GM12891 (cell line): Measurements from ENCODE around the gene SAYSD1.

Experiments
- PAX5 ChIP-seq: IDR thresholded peaks from 2 replicates; pipeline ENCODE4 v1.6.1; 2011; ENCODE audit warnings: low read length, moderate library complexity, mild to moderate bottlenecking; ENCODE audit not compliant: insufficient read depth, severe bottlenecking
- POLR2A ChIP-seq: IDR thresholded peaks from 2 replicates; pipeline ENCODE4 v1.6.1; 2011; ENCODE audit warnings: low read depth, low read length, control low read depth
- POLR2AphosphoS5 ChIP-seq: IDR thresholded peaks from 2 replicates; pipeline ENCODE4 v1.6.1; 2011; ENCODE audit warnings: low read depth, low read length, control low read depth
- POU2F2 ChIP-seq: IDR thresholded peaks from 2 replicates; pipeline ENCODE4 v1.6.1; 2011; ENCODE audit warnings: low read depth, mild to moderate bottlenecking, control low read depth, low read length, moderate library complexity
- SPI1 ChIP-seq: IDR thresholded peaks from 2 replicates; pipeline ENCODE4 v1.6.1; 2011; ENCODE audit warnings: low read depth, low read length, control low read depth
- TAF1 ChIP-seq: IDR thresholded peaks from 2 replicates; pipeline ENCODE4 v1.6.1; 2011; ENCODE audit warnings: low read depth, low read length, control low read depth

DNA sequence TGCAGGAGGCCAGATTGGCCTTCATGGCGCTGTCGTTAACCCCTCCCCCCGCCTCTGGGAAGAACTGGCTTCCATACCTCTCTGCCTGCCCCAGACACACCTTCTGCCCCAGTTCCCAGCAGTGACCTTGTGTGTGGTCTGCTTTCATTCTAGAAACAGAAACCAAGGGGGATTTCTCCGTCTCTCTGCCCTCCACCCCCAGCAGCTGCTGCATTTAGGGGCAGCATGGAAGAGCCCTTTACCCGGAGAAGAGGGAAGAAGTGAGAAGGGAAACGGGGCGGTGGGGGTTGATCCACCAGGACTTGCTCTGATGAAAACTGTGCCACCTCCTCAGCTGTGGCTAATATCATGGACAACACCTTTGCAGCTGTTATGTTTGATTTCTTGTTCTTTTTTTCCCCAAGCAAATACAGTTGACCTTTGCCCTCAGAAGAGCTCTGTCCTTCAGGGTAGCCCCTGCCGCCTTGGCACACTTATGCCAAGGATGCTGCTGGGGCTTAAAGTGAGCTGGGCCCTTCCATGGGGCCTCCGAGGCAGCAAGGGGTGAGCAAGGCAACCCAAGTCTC, 60.3 kb downstream of the SAYSD1 start:
- TF ChIP-seq TAF1 (no peak), POLR2A (no peak), POLR2AphosphoS5 (no peak), POU2F2 (no peak), SPI1 (no peak), PAX5 (no peak)
